ENCODE data around the gene PAK3.

GRCh38 chrX:111180750-111181240 lies 84.8 kb downstream of the PAK3 start:
- TF ChIP-seq CTCF (IDR thresholded peaks at IDR 0.05 in 4 of 5, conservative IDR thresholded peaks at IDR 0.05 in 1 of 5), result no peak
- no peak for TF ChIP-seq POLR2A (IDR thresholded peaks at IDR 0.05)

Data from gastrocnemius medialis (tissue), 4 donors.